HepG2 (cell line): ENCODE measurements around the gene KATNBL1. TPM values are rescaled to one million over a fixed set of nuclear protein-coding genes. Genes with fewer than 3 reads are reported as not detected.

Source experiments
- HDAC1 ChIP-seq: sonication (generic); formaldehyde crosslinking; IDR thresholded peaks from 2 replicates; pipeline ENCODE4 v1.5.1; 2020; ENCODE audit warnings: mild to moderate bottlenecking, missing genetic modification reagents
- KAT7 ChIP-seq: IDR thresholded peaks from 2 replicates; pipeline ENCODE4 v1.6.1; 2018; ENCODE audit warnings: borderline replicate concordance, missing compliant biosample characterization
- NR3C1 ChIP-seq: sonication (generic); formaldehyde crosslinking; IDR thresholded peaks from 2 replicates; pipeline ENCODE4 v1.4.0; 2020; ENCODE audit warnings: missing genetic modification reagents
- PRMT3 ChIP-seq: sonication (generic); formaldehyde crosslinking; IDR thresholded peaks from 2 replicates; pipeline ENCODE4 v1.8.1; 2022; ENCODE audit warnings: low read depth, mild to moderate bottlenecking, moderate library complexity, missing genetic modification reagents, borderline replicate concordance
- SUZ12 ChIP-seq: fragments of 150-350 bp; IDR thresholded peaks from 2 replicates; pipeline ENCODE4 v1.6.1; 2014; ENCODE audit warnings: low read depth, low read length
- ZFP36L2 ChIP-seq: sonication (generic); formaldehyde crosslinking; IDR thresholded peaks from 2 replicates; pipeline ENCODE4 v1.4.0; 2020; ENCODE audit warnings: missing genetic modification reagents
- ZFY ChIP-seq: sonication (generic); formaldehyde crosslinking; IDR thresholded peaks from 2 replicates; pipeline ENCODE4 v1.4.0; 2020; ENCODE audit warnings: missing genetic modification reagents
- ZMYM4 ChIP-seq: sonication (generic); formaldehyde crosslinking; IDR thresholded peaks from 2 replicates; pipeline ENCODE4 v1.8.1; 2023; ENCODE audit warnings: mild to moderate bottlenecking, missing genetic modification reagents
- ZNF180 ChIP-seq: sonication (generic); formaldehyde crosslinking; IDR thresholded peaks from 2 replicates; pipeline ENCODE4 v1.4.0; 2020; ENCODE audit warnings: low read depth, missing genetic modification reagents, borderline replicate concordance
- ZNF292 ChIP-seq: sonication (generic); formaldehyde crosslinking; IDR thresholded peaks from 2 replicates; pipeline ENCODE4 v1.8.1; 2022; ENCODE audit warnings: mild to moderate bottlenecking, low read depth, missing genetic modification reagents, borderline replicate concordance
- ZNF367 ChIP-seq: sonication (generic); formaldehyde crosslinking; IDR thresholded peaks from 2 replicates; pipeline ENCODE4 v1.4.0; 2020; ENCODE audit warnings: missing genetic modification reagents, borderline replicate concordance
- ZNF382 ChIP-seq: sonication (generic); formaldehyde crosslinking; IDR thresholded peaks from 2 replicates; pipeline ENCODE4 v1.5.0; 2020; ENCODE audit warnings: missing genetic modification reagents, mild to moderate bottlenecking, borderline replicate concordance
- ZNF550 ChIP-seq: sonication (generic); formaldehyde crosslinking; IDR thresholded peaks from 2 replicates; pipeline ENCODE4 v1.4.0; 2020; ENCODE audit warnings: mild to moderate bottlenecking, missing genetic modification reagents, borderline replicate concordance
- ZNF687 ChIP-seq: sonication (generic); formaldehyde crosslinking; IDR thresholded peaks from 2 replicates; pipeline ENCODE4 v1.5.1; 2020; ENCODE audit warnings: mild to moderate bottlenecking, missing genetic modification reagents, moderate library complexity
- ZNF703 ChIP-seq: sonication (generic); formaldehyde crosslinking; IDR thresholded peaks from 2 replicates; pipeline ENCODE4 v1.5.1; 2020; ENCODE audit warnings: missing genetic modification reagents, mild to moderate bottlenecking, moderate library complexity, borderline replicate concordance
- ZSCAN20 ChIP-seq: sonication (generic); formaldehyde crosslinking; IDR thresholded peaks from 2 replicates; pipeline ENCODE4 v1.4.0; 2020; ENCODE audit warnings: missing genetic modification reagents, mild to moderate bottlenecking, borderline replicate concordance
- ZSCAN25 ChIP-seq: sonication (generic); formaldehyde crosslinking; IDR thresholded peaks from 2 replicates; pipeline ENCODE4 v1.8.0; 2022; ENCODE audit warnings: mild to moderate bottlenecking, missing genetic modification reagents
- polyA plus RNA-seq, 8 experiments: library from polyadenylated mRNA; depleted of rRNA in 3 of 8; stranded (reverse) in 7 of 8; unstranded in 1 of 8; fragments of >200 nt; fragmentation: Illumina TruSeq in 4 of 8; extraction: Trizol in 4 of 8; gene quantifications; 2 replicates each; pipeline versions ENCODE4 v1.2.1 to v1.2.3, GENCODE V29; 2011 to 2016; ENCODE audit warnings: low read depth in 4 of 8, missing spikeins in 1 of 8, mixed read lengths in 1 of 8; ENCODE audit not compliant: insufficient read depth in 1 of 8
- total RNA-seq, 5 experiments: library from RNA; depleted of rRNA; stranded (reverse); fragments of >200 nt; fragmentation: Illumina TruSeq; extraction: Trizol; gene quantifications; 2 replicates each; pipeline ENCODE4 v1.2.3, GENCODE V29; 2016; ENCODE audit warnings: low read depth in 1 of 5
- TF ChIP-seq, protein P1 (sequence below): sonication (generic); formaldehyde crosslinking; IDR thresholded peaks from 2 replicates; pipeline ENCODE4 v1.5.0; 2020; ENCODE audit warnings: missing genetic modification reagents
- TF ChIP-seq, protein P2 (sequence below): sonication (generic); formaldehyde crosslinking; IDR thresholded peaks from 2 replicates; pipeline ENCODE4 v1.4.0; 2020; ENCODE audit warnings: missing genetic modification reagents
- TF ChIP-seq, protein P3 (sequence below): IDR thresholded peaks from 2 replicates; pipeline ENCODE4 v1.6.1; 2016; ENCODE audit warnings: missing compliant biosample characterization, missing genetic modification reagents, borderline replicate concordance
- TF ChIP-seq, protein P4 (sequence below): IDR thresholded peaks from 2 replicates; pipeline ENCODE4 v1.6.1; 2016; ENCODE audit warnings: low read depth, control low read depth

The KATNBL1 gene
- total and polyA plus RNA-seq, 2 of the 13 experiments (the other 11 are each of a cell fraction or from before 2014, with no cell fraction given) = 23.4 to 42.8 TPM

DNA sequence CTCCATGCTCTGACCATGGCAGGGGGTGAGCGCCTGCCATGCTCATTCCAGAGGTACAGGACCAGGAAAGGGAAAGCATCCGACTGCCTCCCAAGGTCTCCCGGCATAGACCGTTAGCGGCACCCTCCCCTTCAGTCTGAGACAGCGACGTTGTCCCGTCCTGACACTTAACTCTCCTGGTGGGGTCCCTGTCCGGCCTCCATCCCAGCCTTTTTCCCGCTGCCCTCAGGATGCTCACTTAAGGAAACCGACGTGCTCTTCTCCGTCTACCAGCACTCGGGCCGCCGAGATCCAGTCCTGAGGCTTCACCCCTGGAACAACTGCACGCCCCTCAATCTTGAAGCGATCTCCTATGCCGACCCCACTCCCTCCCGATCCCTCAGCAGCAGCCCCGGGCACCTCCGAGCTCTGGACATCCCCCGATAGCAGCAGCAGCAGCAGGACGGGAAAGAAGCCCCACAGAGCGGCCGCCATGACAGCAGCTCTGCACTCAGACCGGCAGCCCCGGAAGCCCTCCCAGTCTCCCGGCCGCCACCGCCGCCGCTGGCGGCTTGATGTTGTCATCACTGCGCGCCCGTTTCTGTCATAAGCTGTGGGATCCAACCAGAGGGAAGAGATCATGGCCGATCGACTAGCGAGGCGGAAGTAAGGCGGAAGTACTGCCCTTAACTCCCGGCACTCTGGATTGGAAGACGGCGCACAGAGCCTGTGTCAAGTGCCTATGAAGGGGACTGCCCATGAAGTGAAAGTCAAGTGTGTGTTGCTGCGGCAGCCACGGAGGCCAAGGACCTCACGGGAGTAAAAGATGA lies 108.3 kb downstream of the KATNBL1 start, which contains the start of the genes EMC7 and PGBD4 (continued):
- peak; percentile 81 for TF ChIP-seq ZNF687 (CRISPR knock-in tag)
- TF ChIP-seq, protein P1, sequence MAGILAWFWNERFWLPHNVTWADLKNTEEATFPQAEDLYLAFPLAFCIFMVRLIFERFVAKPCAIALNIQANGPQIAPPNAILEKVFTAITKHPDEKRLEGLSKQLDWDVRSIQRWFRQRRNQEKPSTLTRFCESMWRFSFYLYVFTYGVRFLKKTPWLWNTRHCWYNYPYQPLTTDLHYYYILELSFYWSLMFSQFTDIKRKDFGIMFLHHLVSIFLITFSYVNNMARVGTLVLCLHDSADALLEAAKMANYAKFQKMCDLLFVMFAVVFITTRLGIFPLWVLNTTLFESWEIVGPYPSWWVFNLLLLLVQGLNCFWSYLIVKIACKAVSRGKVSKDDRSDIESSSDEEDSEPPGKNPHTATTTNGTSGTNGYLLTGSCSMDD = no peak
- no peak for TF ChIP-seq PRMT3 (CRISPR knock-in tag)
- TF ChIP-seq KAT7 (CRISPR knock-in tag) = 0 out of 2 replicates have a peak, but pooled peaks have one; percentile 46
- TF ChIP-seq, protein P2, sequence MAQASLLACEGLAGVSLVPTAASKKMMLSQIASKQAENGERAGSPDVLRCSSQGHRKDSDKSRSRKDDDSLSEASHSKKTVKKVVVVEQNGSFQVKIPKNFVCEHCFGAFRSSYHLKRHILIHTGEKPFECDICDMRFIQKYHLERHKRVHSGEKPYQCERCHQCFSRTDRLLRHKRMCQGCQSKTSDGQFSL (CRISPR knock-in tag) = no peak
- peak; percentile 97 for TF ChIP-seq ZMYM4
- TF ChIP-seq ZNF180 (CRISPR knock-in tag) = no peak
- TF ChIP-seq ZNF703 = no peak
- no peak for TF ChIP-seq ZFP36L2
- TF ChIP-seq ZNF550 = 0 out of 2 replicates have a peak, but pooled peaks have one; percentile 30
- TF ChIP-seq ZSCAN20 (CRISPR knock-in tag) = no peak
- TF ChIP-seq ZFY = peak; percentile 61
- TF ChIP-seq ZNF292 = peak; percentile 26; the same call in 1 of the 2 replicates
- TF ChIP-seq, protein P3, sequence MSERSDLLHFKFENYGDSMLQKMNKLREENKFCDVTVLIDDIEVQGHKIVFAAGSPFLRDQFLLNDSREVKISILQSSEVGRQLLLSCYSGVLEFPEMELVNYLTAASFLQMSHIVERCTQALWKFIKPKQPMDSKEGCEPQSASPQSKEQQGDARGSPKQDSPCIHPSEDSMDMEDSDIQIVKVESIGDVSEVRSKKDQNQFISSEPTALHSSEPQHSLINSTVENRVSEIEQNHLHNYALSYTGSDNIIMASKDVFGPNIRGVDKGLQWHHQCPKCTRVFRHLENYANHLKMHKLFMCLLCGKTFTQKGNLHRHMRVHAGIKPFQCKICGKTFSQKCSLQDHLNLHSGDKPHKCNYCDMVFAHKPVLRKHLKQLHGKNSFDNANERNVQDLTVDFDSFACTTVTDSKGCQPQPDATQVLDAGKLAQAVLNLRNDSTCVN (CRISPR knock-in tag) = peak; percentile 79; the same call in 1 of the 2 replicates
- peak; percentile 95; the same call in 1 of the 2 replicates for TF ChIP-seq HDAC1 (CRISPR knock-in tag)
- TF ChIP-seq, protein P4, sequence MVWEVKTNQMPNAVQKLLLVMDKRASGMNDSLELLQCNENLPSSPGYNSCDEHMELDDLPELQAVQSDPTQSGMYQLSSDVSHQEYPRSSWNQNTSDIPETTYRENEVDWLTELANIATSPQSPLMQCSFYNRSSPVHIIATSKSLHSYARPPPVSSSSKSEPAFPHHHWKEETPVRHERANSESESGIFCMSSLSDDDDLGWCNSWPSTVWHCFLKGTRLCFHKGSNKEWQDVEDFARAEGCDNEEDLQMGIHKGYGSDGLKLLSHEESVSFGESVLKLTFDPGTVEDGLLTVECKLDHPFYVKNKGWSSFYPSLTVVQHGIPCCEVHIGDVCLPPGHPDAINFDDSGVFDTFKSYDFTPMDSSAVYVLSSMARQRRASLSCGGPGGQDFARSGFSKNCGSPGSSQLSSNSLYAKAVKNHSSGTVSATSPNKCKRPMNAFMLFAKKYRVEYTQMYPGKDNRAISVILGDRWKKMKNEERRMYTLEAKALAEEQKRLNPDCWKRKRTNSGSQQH (CRISPR knock-in tag) = peak; percentile 23
- no peak for TF ChIP-seq NR3C1 (CRISPR knock-in tag)
- no peak for TF ChIP-seq SUZ12
- no peak for TF ChIP-seq ZNF367
- TF ChIP-seq ZNF382 (CRISPR knock-in tag) = no peak
- no peak; the same call in 1 of the 2 replicates for TF ChIP-seq ZSCAN25
